Tibial nerve (tissue), 4 donors: Measurements from ENCODE around the gene GSTA3. TPM values are rescaled to one million over a fixed set of nuclear protein-coding genes. Genes with fewer than 3 reads are reported as not detected.
"Not testable (repeated sequence)": the region's sequence is repeated elsewhere in the genome, so short reads cannot be mapped to it uniquely, and the experiment has no call there.

ENCODE experiments used
- DNase-seq, 2 donors: peaks; one replicate each; pipeline ENCODE4 v3.0.0-alpha.2; 2019; ENCODE audit warnings: low spot score in 2 of 2
- H3K27ac ChIP-seq, 4 donors: fragments of 200-600 bp; sonication (generic) in 3 of 4; one replicate each; pipeline ENCODE4 v1.5.1; 2017 to 2019; ENCODE audit warnings: mild to moderate bottlenecking in 1 of 4
- H3K27me3 ChIP-seq, 2 donors: fragments of 200-600 bp; sonication (generic) in 1 of 2; one replicate each; pipeline versions ENCODE4 v1.5.1 to v1.6.0; 2017 to 2019
- H3K36me3 ChIP-seq, 3 donors: fragments of 200-600 bp; sonication (generic); one replicate each; pipeline ENCODE4 v1.5.1; 2018 to 2019
- H3K4me1 ChIP-seq, 4 donors: fragments of 200-600 bp; sonication (generic) in 3 of 4; one replicate each; pipeline ENCODE4 v1.5.1; 2017 to 2019
- H3K4me3 ChIP-seq, 4 donors: fragments of 200-600 bp; sonication (generic) in 3 of 4; one replicate each; pipeline ENCODE4 v1.5.1; 2017 to 2019; ENCODE audit warnings: mild to moderate bottlenecking in 1 of 4, moderate library complexity in 1 of 4
- H3K9me3 ChIP-seq, 4 donors: fragments of 200-600 bp; sonication (generic) in 3 of 4; one replicate each; pipeline ENCODE4 v1.5.1; 2017 to 2019
- CTCF ChIP-seq, 5 experiments: fragments of 200-600 bp in 3 of 5; fragments of 450-650 bp in 2 of 5; sonication (generic) in 3 of 5; IDR thresholded peaks; one replicate each; pipeline ENCODE4 v1.5.1; 2016 to 2019; ENCODE audit warnings: antibody characterized with exemption in 5 of 5, mild to moderate bottlenecking in 3 of 5, moderate library complexity in 2 of 5
- EP300 ChIP-seq, 2 donors: sonication (generic); formaldehyde crosslinking; IDR thresholded peaks; one replicate each; pipeline ENCODE4 v1.6.1; 2017; ENCODE audit warnings: antibody characterized with exemption in 2 of 2, mild to moderate bottlenecking in 1 of 2
- POLR2A ChIP-seq, 2 donors: fragments of 450-650 bp; IDR thresholded peaks; one replicate each; pipeline ENCODE4 v1.6.1; 2017; ENCODE audit warnings: antibody characterized with exemption in 2 of 2, mild to moderate bottlenecking in 2 of 2, moderate library complexity in 2 of 2
- WGBS, 2 donors: methylation state at CpG; one replicate each; pipeline ENCODE4 v1.1.5; 2018; 5-methylcytosine and 5-hydroxymethylcytosine counted together
- total RNA-seq, 4 donors: library from RNA; depleted of rRNA; stranded (reverse); fragments of >200 nt; gene quantifications; one replicate each; pipeline ENCODE4 v1.1.0, GENCODE V29; 2016

Gene GSTA3
- total RNA-seq, 4 donors from 2014 or later: not detected

- H3K27ac ChIP-seq: no peak overlapping the region
- H3K27me3 ChIP-seq: no peaks in the 10 kb centered on the region
- no peaks in the 10 kb centered on the region for H3K4me1 ChIP-seq
- DNase-seq: no peak
- 34 to 39% methylated on average over 3 of the region's 3 CpGs for WGBS, 2 donors
- no peak for TF ChIP-seq EP300 (IDR thresholded peaks at IDR 0.05)
- TF ChIP-seq CTCF (IDR thresholded peaks at IDR 0.05): no peak
- TF ChIP-seq POLR2A (IDR thresholded peaks at IDR 0.05): no peak
- no peak overlapping the region for H3K4me3 ChIP-seq
- H3K36me3 ChIP-seq: no peaks in the 10 kb centered on the region
- H3K9me3 ChIP-seq: no peaks in the 10 kb centered on the region
Measured at GRCh38 chr6:52871621-52872020, 37.9 kb downstream of the GSTA3 start.

- DNase-seq, H3K36me3 ChIP-seq, H3K4me3 ChIP-seq, H3K4me1 ChIP-seq, H3K27me3 ChIP-seq, H3K27ac ChIP-seq, H3K9me3 ChIP-seq: not testable (repeated sequence)
- WGBS, 2 donors: 72 to 76% methylated on average over 3 of the region's 3 CpGs
Measured at GRCh38 chr6:52870335-52871091, 39.0 kb downstream of the GSTA3 start.

GRCh38 chr6:52868899-52869298 lies 40.6 kb downstream of the GSTA3 start:
- H3K27ac ChIP-seq, H3K27me3 ChIP-seq, DNase-seq, H3K4me1 ChIP-seq, H3K4me3 ChIP-seq, H3K9me3 ChIP-seq, H3K36me3 ChIP-seq: not testable (repeated sequence)
- WGBS, 2 donors: 63 to 68% methylated on average over 5 of the region's 5 CpGs

GRCh38 chr6:52868240-52868639 lies 41.3 kb downstream of the GSTA3 start:
- no peaks in the 10 kb centered on the region for H3K36me3 ChIP-seq
- no peaks in the 10 kb centered on the region for H3K9me3 ChIP-seq
- H3K4me1 ChIP-seq: no peaks in the 10 kb centered on the region
- no peak overlapping the region for H3K4me3 ChIP-seq
- no peak for DNase-seq
- WGBS, 2 donors: 90 to 92% methylated on average over 1 of the region's 1 CpG
- no peaks in the 10 kb centered on the region for H3K27me3 ChIP-seq
- H3K27ac ChIP-seq: no peak overlapping the region
- TF ChIP-seq EP300 (IDR thresholded peaks at IDR 0.05) (no peak), CTCF (IDR thresholded peaks at IDR 0.05) (no peak), POLR2A (IDR thresholded peaks at IDR 0.05) (no peak)

- H3K9me3 ChIP-seq, H3K27ac ChIP-seq, H3K27me3 ChIP-seq, H3K4me3 ChIP-seq, DNase-seq, H3K36me3 ChIP-seq, H3K4me1 ChIP-seq: not testable (repeated sequence)
- 83 to 90% methylated on average over 7 of the region's 7 CpGs for WGBS, 2 donors
Measured at GRCh38 chr6:52861151-52861550, 48.3 kb downstream of the GSTA3 start.

GRCh38 chr6:52858416-52858815 lies 51.1 kb downstream of the GSTA3 start:
- no peak overlapping the region for H3K4me3 ChIP-seq
- no peak for DNase-seq
- no peaks in the 10 kb centered on the region for H3K36me3 ChIP-seq
- H3K27me3 ChIP-seq: no peaks in the 10 kb centered on the region
- TF ChIP-seq CTCF (IDR thresholded peaks at IDR 0.05) (no peak), EP300 (IDR thresholded peaks at IDR 0.05) (no peak), POLR2A (IDR thresholded peaks at IDR 0.05) (no peak)
- H3K9me3 ChIP-seq: no peaks in the 10 kb centered on the region
- H3K27ac ChIP-seq: no peak overlapping the region
- 82 to 86% methylated on average over 4 of the region's 4 CpGs for WGBS, 2 donors
- no peaks in the 10 kb centered on the region for H3K4me1 ChIP-seq

GRCh38 chr6:52856137-52856536 lies 53.4 kb downstream of the GSTA3 start:
- not testable (repeated sequence) for DNase-seq, H3K27ac ChIP-seq, H3K27me3 ChIP-seq, H3K36me3 ChIP-seq, H3K4me3 ChIP-seq, H3K9me3 ChIP-seq, H3K4me1 ChIP-seq
- 4 to 7% methylated on average over 3 of the region's 3 CpGs for WGBS, 2 donors
